H1 (cell line): ENCODE data around the gene KSR2.
A peak's percentile ranks its signal among the peaks of the same experiment; 100 is the strongest.

ENCODE experiments used
- ASH2L ChIP-seq: fragments of 200-600, 300-600 bp; sonication (generic); IDR thresholded peaks from one replicate; pipeline ENCODE4 v1.7.1; 2017; ENCODE audit warnings: low read length
- CHD2 ChIP-seq: IDR thresholded peaks from 2 replicates; pipeline ENCODE4 v1.6.1; 2012; ENCODE audit warnings: low read length, improper control_type of control experiment
- EZH2 ChIP-seq: fragments of 200-600 bp; sonication (generic); IDR thresholded peaks from 2 replicates; pipeline ENCODE4 v1.7.1; 2012; ENCODE audit warnings: low read depth, mild to moderate bottlenecking, moderate library complexity, low read length, inconsistent platforms; ENCODE audit not compliant: severe bottlenecking
- SIN3A ChIP-seq, 2 experiments: IDR thresholded peaks in 1 of 2; conservative IDR thresholded peaks in 1 of 2; 2 replicates each; pipeline ENCODE4 v1.6.1; 2011 to 2012; ENCODE audit warnings: low read length in 2 of 2, improper control_type of control experiment in 1 of 2, low read depth in 1 of 2, mild to moderate bottlenecking in 1 of 2
- TAF1 ChIP-seq: IDR thresholded peaks from 2 replicates; pipeline ENCODE4 v1.6.1; 2011; ENCODE audit warnings: mild to moderate bottlenecking, low read depth, low read length
- YY1 ChIP-seq: IDR thresholded peaks from 2 replicates; pipeline ENCODE4 v1.6.1; 2011; ENCODE audit warnings: low read depth, mild to moderate bottlenecking, low read length
- TF ChIP-seq, protein P1 (sequence below), 3 experiments: IDR thresholded peaks; 1 replicate in 2 of 3; 2 replicates in 1 of 3; pipeline versions ENCODE4 v1.5.1 to v1.6.1; 2011; ENCODE audit warnings: low read length in 3 of 3, mild to moderate bottlenecking in 3 of 3, inconsistent platforms in 2 of 3, low read depth in 1 of 3, moderate library complexity in 1 of 3; ENCODE audit not compliant: insufficient read depth in 1 of 3; ENCODE audit errors: control extremely low read depth in 1 of 3

GRCh38 chr12:117441751-117442150, 527.0 kb downstream of the KSR2 start:
- TF ChIP-seq TAF1 (no peak), SIN3A (conservative IDR thresholded peaks at IDR 0.05 in 1 of 2, IDR thresholded peaks at IDR 0.05 in 1 of 2; ENCODE audit: low read depth in 1 of 2, low read length in 2 of 2) (no peak), EZH2 (no peak), YY1 (no peak), ASH2L (no peak), CHD2 (no peak)
- TF ChIP-seq, protein P1, sequence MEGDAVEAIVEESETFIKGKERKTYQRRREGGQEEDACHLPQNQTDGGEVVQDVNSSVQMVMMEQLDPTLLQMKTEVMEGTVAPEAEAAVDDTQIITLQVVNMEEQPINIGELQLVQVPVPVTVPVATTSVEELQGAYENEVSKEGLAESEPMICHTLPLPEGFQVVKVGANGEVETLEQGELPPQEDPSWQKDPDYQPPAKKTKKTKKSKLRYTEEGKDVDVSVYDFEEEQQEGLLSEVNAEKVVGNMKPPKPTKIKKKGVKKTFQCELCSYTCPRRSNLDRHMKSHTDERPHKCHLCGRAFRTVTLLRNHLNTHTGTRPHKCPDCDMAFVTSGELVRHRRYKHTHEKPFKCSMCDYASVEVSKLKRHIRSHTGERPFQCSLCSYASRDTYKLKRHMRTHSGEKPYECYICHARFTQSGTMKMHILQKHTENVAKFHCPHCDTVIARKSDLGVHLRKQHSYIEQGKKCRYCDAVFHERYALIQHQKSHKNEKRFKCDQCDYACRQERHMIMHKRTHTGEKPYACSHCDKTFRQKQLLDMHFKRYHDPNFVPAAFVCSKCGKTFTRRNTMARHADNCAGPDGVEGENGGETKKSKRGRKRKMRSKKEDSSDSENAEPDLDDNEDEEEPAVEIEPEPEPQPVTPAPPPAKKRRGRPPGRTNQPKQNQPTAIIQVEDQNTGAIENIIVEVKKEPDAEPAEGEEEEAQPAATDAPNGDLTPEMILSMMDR (IDR thresholded peaks at IDR 0.05; ENCODE audit: control extremely low read depth in 1 of 3, insufficient read depth in 1 of 3, low read depth in 1 of 3, low read length in 3 of 3) = peak in 1 of 3 experiments; percentile 11; a peak in 1 of 4 replicates
